Stimulated activated CD4-positive, alpha-beta T cell treated with anti-CD3 and anti-CD28 coated beads, Interleukin-12 subunit alpha, Interleukin-12 subunit beta, amount 100 ng/mL, for 48 hours (primary cell): ENCODE measurements around the gene CNR1.

Experiments
- DNase-seq, 3 donors: peaks; one replicate each; pipeline ENCODE4 v3.0.0-alpha.2; 2020; ENCODE audit warnings: low read depth in 2 of 3, low spot score in 1 of 3

CNR1 gene

GRCh38 chr6:88144637-88145297 lies 21.4 kb downstream of the CNR1 start:
- DNase-seq, result no peak

GRCh38 chr6:88143421-88144157 lies 22.6 kb downstream of the CNR1 start:
- no peak for DNase-seq

- no peak for DNase-seq
Measured at GRCh38 chr6:88142297-88142668, 23.9 kb downstream of the CNR1 start.

- DNase-seq, result no peak
Measured at GRCh38 chr6:88141561-88142296, 24.4 kb downstream of the CNR1 start.

GRCh38 chr6:88137915-88138314 lies 28.2 kb downstream of the CNR1 start:
- no peak for DNase-seq

GRCh38 chr6:88135578-88136114 lies 30.5 kb downstream of the CNR1 start:
- no peak for DNase-seq

GRCh38 chr6:88134575-88134974 lies 31.6 kb downstream of the CNR1 start:
- no peak for DNase-seq

- DNase-seq, result no peak
Measured at GRCh38 chr6:88133718-88134117, 32.4 kb downstream of the CNR1 start.

GRCh38 chr6:88124925-88125557 lies 41.1 kb downstream of the CNR1 start:
- no peak for DNase-seq

GRCh38 chr6:88120635-88121034 lies 45.5 kb downstream of the CNR1 start:
- no peak for DNase-seq

- DNase-seq, result no peak
Measured at GRCh38 chr6:88119769-88120168, 46.4 kb downstream of the CNR1 start.

GRCh38 chr6:88116276-88116675 lies 49.9 kb downstream of the CNR1 start:
- DNase-seq, result no peak

- no peak for DNase-seq
Measured at GRCh38 chr6:88115307-88115706, 50.8 kb downstream of the CNR1 start.

- no peak for DNase-seq
Measured at GRCh38 chr6:88114838-88115237, 51.3 kb downstream of the CNR1 start.

- no peak for DNase-seq
Measured at GRCh38 chr6:88111991-88112390, 54.2 kb downstream of the CNR1 start.

- no peak for DNase-seq
Measured at GRCh38 chr6:88107241-88107640, 58.9 kb downstream of the CNR1 start.

- DNase-seq, result no peak
Measured at GRCh38 chr6:88105741-88106340, 60.3 kb downstream of the CNR1 start.
